B cell (primary cell): ENCODE data around the gene RIBC2. TPM values are rescaled to one million over a fixed set of nuclear protein-coding genes. Genes with fewer than 3 reads are reported as not detected.

Source experiments
- ATAC-seq: fragments of 200-7000 bp; cut with Tn5 transposase; one replicate; pipeline ENCODE4 v1.10.0; 2021; ENCODE audit warnings: low read depth, mild to moderate bottlenecking, moderate number of reproducible peaks, moderate library complexity
- CTCF ChIA-PET: fragments of 350-600 bp; sonication (Branson Sonifier 250); formaldehyde crosslinking; loops from one replicate; lab custom pipeline; 2021; ENCODE audit warnings: antibody characterized with exemption, inconsistent platforms; lab: Charles Lee
- POLR2A ChIA-PET: fragments of 350-600 bp; sonication (Branson Sonifier 250); formaldehyde crosslinking; loops from one replicate; lab custom pipeline; 2021; ENCODE audit warnings: antibody characterized with exemption; lab: Charles Lee
- DNase-seq: peaks from one replicate; pipeline ENCODE4 v3.0.0; 2013
- H2AFZ ChIP-seq: 2 replicates; pipeline ENCODE4 v1.6.1; 2012; ENCODE audit warnings: mild to moderate bottlenecking, low read depth, low read length; ENCODE audit not compliant: insufficient read depth, poor library complexity, severe bottlenecking
- H3K27ac ChIP-seq, 2 donors: 1 replicate in 1 of 2; 2 replicates in 1 of 2; pipeline ENCODE4 v1.5.1; 2012 to 2013; ENCODE audit warnings: low read length in 2 of 2, mild to moderate bottlenecking in 2 of 2, moderate library complexity in 1 of 2
- H3K27me3 ChIP-seq, 4 experiments: fragments of 200-600 bp in 1 of 4; sonication (generic) in 1 of 4; replicated peaks in 1 of 4; 1 replicate in 2 of 4; 2 replicates in 2 of 4; pipeline versions ENCODE4 v1.6.1 to v1.7.0; 2013 to 2016; ENCODE audit warnings: low read length in 3 of 4, mild to moderate bottlenecking in 2 of 4, mixed read lengths in 1 of 4, moderate library complexity in 1 of 4; ENCODE audit not compliant: insufficient read depth in 4 of 4, control insufficient read depth in 3 of 4; ENCODE audit errors: control extremely low read depth in 1 of 4
- H3K36me3 ChIP-seq, 2 experiments: replicated peaks in 1 of 2; 1 replicate in 1 of 2; 2 replicates in 1 of 2; pipeline versions ENCODE4 v1.6.1 to v1.7.1; 2013; ENCODE audit warnings: low read length in 1 of 2; ENCODE audit not compliant: insufficient read depth in 2 of 2, control insufficient read depth in 1 of 2; ENCODE audit errors: control extremely low read depth in 1 of 2, extremely low read depth in 1 of 2
- H3K4me1 ChIP-seq, 2 donors: fragments of 200-600 bp in 1 of 2; sonication (generic) in 1 of 2; 1 replicate in 1 of 2; 2 replicates in 1 of 2; pipeline versions ENCODE4 v1.5.1 to v1.6.1; 2013 to 2017; ENCODE audit warnings: low read length in 2 of 2; ENCODE audit not compliant: control insufficient read depth in 2 of 2, insufficient read depth in 2 of 2
- H3K4me2 ChIP-seq: replicated peaks from 2 replicates; pipeline ENCODE3; 2012; ENCODE audit warnings: mild to moderate bottlenecking, low read depth, low read length; ENCODE audit not compliant: poor library complexity, severe bottlenecking
- H3K4me3 ChIP-seq, 5 experiments: fragments of 200-600 bp in 1 of 5; sonication (generic) in 1 of 5; 1 replicate in 3 of 5; 2 replicates in 2 of 5; pipeline versions ENCODE4 v1.5.1 to v1.7.0; 2011 to 2016; ENCODE audit warnings: low read length in 4 of 5, mild to moderate bottlenecking in 4 of 5, low read depth in 2 of 5, control low read depth in 1 of 5, moderate library complexity in 1 of 5; ENCODE audit not compliant: insufficient read depth in 1 of 5; ENCODE audit errors: control extremely low read depth in 1 of 5, extremely low read depth in 1 of 5
- H3K79me2 ChIP-seq: fragments of 200-600 bp; sonication (generic); one replicate; pipeline ENCODE4 v1.6.0; 2016; ENCODE audit warnings: low read length; ENCODE audit not compliant: control insufficient read depth, insufficient read depth
- H3K9ac ChIP-seq: fragments of 200-600 bp; sonication (generic); 2 replicates; pipeline ENCODE4 v1.6.1; 2017; ENCODE audit warnings: mild to moderate bottlenecking, low read length, moderate library complexity
- H3K9me3 ChIP-seq, 3 donors: one replicate each; pipeline versions ENCODE4 v1.6.1 to v1.7.1; 2013; ENCODE audit warnings: low read length in 2 of 3; ENCODE audit not compliant: control insufficient read depth in 2 of 3, insufficient read depth in 1 of 3; ENCODE audit errors: control extremely low read depth in 1 of 3
- H4K20me1 ChIP-seq: 2 replicates; pipeline ENCODE4 v1.6.0; 2012; ENCODE audit warnings: mild to moderate bottlenecking, low read length; ENCODE audit not compliant: insufficient read depth, control insufficient read depth, poor library complexity, severe bottlenecking
- H3K27ac Mint-ChIP-seq: one replicate; pipeline ENCODE4 v1.8.0; 2021; ENCODE audit warnings: mixed read lengths
- H3K27me3 Mint-ChIP-seq: one replicate; pipeline ENCODE4 v1.8.0; 2021; ENCODE audit warnings: mixed read lengths
- H3K4me1 Mint-ChIP-seq: one replicate; pipeline ENCODE4 v1.8.0; 2021; ENCODE audit warnings: mixed read lengths
- H3K4me3 Mint-ChIP-seq: one replicate; pipeline ENCODE4 v1.8.0; 2021; ENCODE audit warnings: mixed read lengths
- H3K9me3 Mint-ChIP-seq: one replicate; pipeline ENCODE4 v1.8.0; 2022; ENCODE audit warnings: mixed read lengths; ENCODE audit not compliant: insufficient read depth
- CTCF ChIP-seq: fragments of 200-600 bp; IDR thresholded peaks from one replicate; pipeline ENCODE4 v1.8.0; 2022; ENCODE audit warnings: antibody characterized with exemption, mild to moderate bottlenecking
- EZH2 ChIP-seq: IDR thresholded peaks from 2 replicates; pipeline ENCODE4 v1.6.1; 2012; ENCODE audit warnings: borderline replicate concordance, low read depth, mild to moderate bottlenecking, moderate library complexity, low read length; ENCODE audit not compliant: insufficient read depth, poor library complexity, severe bottlenecking
- WGBS: methylation state at CpG from one replicate; pipeline ENCODE4 v1.1.5; 2013; ENCODE audit warnings: missing lambda C conversion rate; ENCODE audit not compliant: insufficient coverage; 5-methylcytosine and 5-hydroxymethylcytosine counted together
- intact Hi-C: fragments of 100-400 bp; cut with micrococcal nuclease; formaldehyde crosslinking; loops from one replicate; pipeline ENCODE4 v1.10.0; 2022
- polyA plus RNA-seq: library from polyadenylated mRNA; depleted of rRNA; stranded (reverse); fragments of >200 nt; gene quantifications from 2 replicates; pipeline ENCODE4 v1.2.3, GENCODE V29; 2012
- total RNA-seq, 2 donors: library from RNA; stranded (reverse); fragments of 120-200 nt in 1 of 2; gene quantifications; 1 replicate in 1 of 2; 2 replicates in 1 of 2; pipeline versions ENCODE4 v1.2.3 to v1.2.4, GENCODE V29; 2013 to 2022

Gene RIBC2
- total and polyA plus RNA-seq, 2 donors (not counting 1 experiment from before 2014, with no cell fraction given): not detected

GRCh38 chr22:45451972-45452371, 38.5 kb downstream of the RIBC2 start:
- Histone ChIP-seq H2AFZ (no peak overlapping the region), H3K27me3 (peaks cover 0 to 5% (median 1%) of the 10 kb centered on the region in 4 experiments), H3K4me3 (no peak overlapping the region), H3K9me3 (no peaks in the 10 kb centered on the region), H3K27ac (no peak overlapping the region), H3K4me2 (no peak overlapping the region), H3K9ac (no peak overlapping the region), H3K79me2 (no peaks in the 10 kb centered on the region), H4K20me1 (no peaks in the 10 kb centered on the region), H3K4me1 (no peaks in the 10 kb centered on the region), H3K36me3 (no peaks in the 10 kb centered on the region)
- intact Hi-C loops: no loop called here
- Mint-ChIP-seq H3K27ac (no peak overlapping the region), H3K9me3 (no peaks in the 10 kb centered on the region), H3K4me3 (no peak overlapping the region), H3K4me1 (no peaks in the 10 kb centered on the region), H3K27me3 (peaks cover 12% of the 10 kb centered on the region)
- TF ChIP-seq CTCF (no peak), EZH2 (no peak)
- ChIA-PET CTCF (no interaction called here), POLR2A (no interaction called here)
- DNase-seq: no peak
- WGBS: 79% methylated on average over 6 of the region's 6 CpGs
- no peak for ATAC-seq

GRCh38 chr22:45452565-45453379, 39.3 kb downstream of the RIBC2 start:
- Histone ChIP-seq H3K79me2 (no peaks in the 10 kb centered on the region), H4K20me1 (no peaks in the 10 kb centered on the region), H2AFZ (no peak overlapping the region), H3K4me1 (no peaks in the 10 kb centered on the region), H3K9me3 (no peaks in the 10 kb centered on the region), H3K27ac (no peak overlapping the region), H3K36me3 (no peaks in the 10 kb centered on the region), H3K4me2 (no peak overlapping the region), H3K4me3 (no peak overlapping the region), H3K9ac (no peak overlapping the region), H3K27me3 (peaks cover 0 to 5% (median 1%) of the 10 kb centered on the region in 4 experiments)
- TF ChIP-seq EZH2 (no peak), CTCF (no peak)
- WGBS: 75% methylated on average over 5 of the region's 8 CpGs
- no peak for ATAC-seq
- Mint-ChIP-seq H3K27me3 (peaks cover 17% of the 10 kb centered on the region), H3K9me3 (no peaks in the 10 kb centered on the region), H3K27ac (no peak overlapping the region), H3K4me1 (no peaks in the 10 kb centered on the region), H3K4me3 (no peak overlapping the region)
- ChIA-PET CTCF (no interaction called here), POLR2A (no interaction called here)
- intact Hi-C loops: no loop called here
- no peak for DNase-seq
